ENCODE data around the gene SCAMP5.

SCAMP5 gene

GRCh38 chr15:74960995-74961588 lies 34.3 kb upstream of the SCAMP5 start:
- H3K27ac Mint-ChIP-seq = peak overlapping the region; percentile 75
- DNase-seq = no peak
- H3K27me3 Mint-ChIP-seq = peaks cover 33% of the 10 kb centered on the region
- no peaks in the 10 kb centered on the region for H3K9me3 Mint-ChIP-seq
- no peaks in the 10 kb centered on the region for H3K36me3 Mint-ChIP-seq (ENCODE audit: low read depth)
- peaks cover 43% of the 10 kb centered on the region for H3K4me1 Mint-ChIP-seq (ENCODE audit: low read depth)
- no peak overlapping the region for H3K4me3 Mint-ChIP-seq

GRCh38 chr15:74961616-74962015 lies 33.7 kb upstream of the SCAMP5 start:
- peaks cover 33% of the 10 kb centered on the region for H3K27me3 Mint-ChIP-seq
- H3K9me3 Mint-ChIP-seq = no peaks in the 10 kb centered on the region
- DNase-seq = no peak

GRCh38 chr15:74962219-74962618 lies 33.1 kb upstream of the SCAMP5 start:
- DNase-seq = no peak
- no peak overlapping the region for H3K4me3 Mint-ChIP-seq
- H3K27ac Mint-ChIP-seq = no peak overlapping the region
- H3K27me3 Mint-ChIP-seq = peaks cover 33% of the 10 kb centered on the region
- peaks cover 41% of the 10 kb centered on the region for H3K4me1 Mint-ChIP-seq (ENCODE audit: low read depth)
- no peaks in the 10 kb centered on the region for H3K9me3 Mint-ChIP-seq
- H3K36me3 Mint-ChIP-seq (ENCODE audit: low read depth) = no peaks in the 10 kb centered on the region

More at GRCh38 chr15:74961616-74962015, 33.7 kb upstream of the SCAMP5 start:
- H3K27ac Mint-ChIP-seq = peak overlapping the region; percentile 75
- no peak overlapping the region for H3K4me3 Mint-ChIP-seq
- H3K4me1 Mint-ChIP-seq (ENCODE audit: low read depth) = peaks cover 43% of the 10 kb centered on the region
- no peaks in the 10 kb centered on the region for H3K36me3 Mint-ChIP-seq (ENCODE audit: low read depth)

GRCh38 chr15:74962671-74963070 lies 32.7 kb upstream of the SCAMP5 start:
- H3K9me3 Mint-ChIP-seq = no peaks in the 10 kb centered on the region
- no peak for DNase-seq
- peaks cover 37% of the 10 kb centered on the region for H3K4me1 Mint-ChIP-seq (ENCODE audit: low read depth)
- no peaks in the 10 kb centered on the region for H3K36me3 Mint-ChIP-seq (ENCODE audit: low read depth)
- peaks cover 28% of the 10 kb centered on the region for H3K27me3 Mint-ChIP-seq
- H3K27ac Mint-ChIP-seq = no peak overlapping the region
- no peak overlapping the region for H3K4me3 Mint-ChIP-seq

- peaks cover 23% of the 10 kb centered on the region for H3K27me3 Mint-ChIP-seq
- no peak for DNase-seq
Measured at GRCh38 chr15:74963213-74963612, 32.1 kb upstream of the SCAMP5 start.

GRCh38 chr15:74964794-74965193 lies 30.6 kb upstream of the SCAMP5 start:
- no peak for DNase-seq
- Mint-ChIP-seq H3K27ac (no peak overlapping the region), H3K4me3 (no peak overlapping the region), H3K36me3 (ENCODE audit: low read depth) (no peaks in the 10 kb centered on the region), H3K9me3 (no peaks in the 10 kb centered on the region), H3K4me1 (ENCODE audit: low read depth) (peaks cover 20% of the 10 kb centered on the region), H3K27me3 (peaks cover 7% of the 10 kb centered on the region)

More at GRCh38 chr15:74963213-74963612, 32.1 kb upstream of the SCAMP5 start:
- Mint-ChIP-seq H3K36me3 (ENCODE audit: low read depth) (no peaks in the 10 kb centered on the region), H3K4me3 (no peak overlapping the region), H3K27ac (no peak overlapping the region), H3K4me1 (ENCODE audit: low read depth) (peaks cover 33% of the 10 kb centered on the region), H3K9me3 (no peaks in the 10 kb centered on the region)

GRCh38 chr15:74967670-74968069 lies 27.7 kb upstream of the SCAMP5 start:
- no peak overlapping the region for H3K4me3 Mint-ChIP-seq
- peaks cover 3% of the 10 kb centered on the region for H3K4me1 Mint-ChIP-seq (ENCODE audit: low read depth)
- H3K36me3 Mint-ChIP-seq (ENCODE audit: low read depth) = no peaks in the 10 kb centered on the region
- no peaks in the 10 kb centered on the region for H3K9me3 Mint-ChIP-seq
- H3K27ac Mint-ChIP-seq = no peak overlapping the region
- no peak for DNase-seq
- H3K27me3 Mint-ChIP-seq = peaks cover under 1% of the 10 kb centered on the region

GRCh38 chr15:74976159-74976558 lies 19.2 kb upstream of the SCAMP5 start:
- no peaks in the 10 kb centered on the region for H3K9me3 Mint-ChIP-seq
- peaks cover 19% of the 10 kb centered on the region for H3K27me3 Mint-ChIP-seq
- no peak overlapping the region for H3K4me3 Mint-ChIP-seq
- peaks cover 15% of the 10 kb centered on the region for H3K4me1 Mint-ChIP-seq (ENCODE audit: low read depth)
- H3K27ac Mint-ChIP-seq = no peak overlapping the region
- no peak for DNase-seq
- H3K36me3 Mint-ChIP-seq (ENCODE audit: low read depth) = no peaks in the 10 kb centered on the region

GRCh38 chr15:74977599-74977998 lies 17.8 kb upstream of the SCAMP5 start:
- H3K27ac Mint-ChIP-seq = peak overlapping the region; percentile 58
- DNase-seq = no peak
- H3K36me3 Mint-ChIP-seq (ENCODE audit: low read depth) = no peaks in the 10 kb centered on the region
- H3K9me3 Mint-ChIP-seq = no peaks in the 10 kb centered on the region
- no peak overlapping the region for H3K4me3 Mint-ChIP-seq
- peaks cover 19% of the 10 kb centered on the region for H3K4me1 Mint-ChIP-seq (ENCODE audit: low read depth)
- peaks cover 22% of the 10 kb centered on the region for H3K27me3 Mint-ChIP-seq

GRCh38 chr15:74978077-74978476 lies 17.3 kb upstream of the SCAMP5 start:
- Mint-ChIP-seq H3K4me3 (no peak overlapping the region), H3K36me3 (ENCODE audit: low read depth) (no peaks in the 10 kb centered on the region), H3K27ac (peak overlapping the region; percentile 58), H3K9me3 (no peaks in the 10 kb centered on the region), H3K27me3 (peaks cover 17% of the 10 kb centered on the region), H3K4me1 (ENCODE audit: low read depth) (peaks cover 21% of the 10 kb centered on the region)
- DNase-seq = no peak

- H3K36me3 Mint-ChIP-seq (ENCODE audit: low read depth) = no peaks in the 10 kb centered on the region
- peaks cover 16% of the 10 kb centered on the region for H3K27me3 Mint-ChIP-seq
Measured at GRCh38 chr15:74978503-74978902, 16.9 kb upstream of the SCAMP5 start.

GRCh38 chr15:74982183-74982582 lies 13.2 kb upstream of the SCAMP5 start:
- H3K4me3 Mint-ChIP-seq = no peak overlapping the region
- H3K4me1 Mint-ChIP-seq (ENCODE audit: low read depth) = peaks cover 36% of the 10 kb centered on the region
- peaks cover 23% of the 10 kb centered on the region for H3K27me3 Mint-ChIP-seq
- H3K9me3 Mint-ChIP-seq = no peaks in the 10 kb centered on the region
- no peak overlapping the region for H3K27ac Mint-ChIP-seq
- no peaks in the 10 kb centered on the region for H3K36me3 Mint-ChIP-seq (ENCODE audit: low read depth)
- DNase-seq = no peak

More at GRCh38 chr15:74978503-74978902, 16.9 kb upstream of the SCAMP5 start:
- peak; percentile 52 for DNase-seq
- Mint-ChIP-seq H3K27ac (no peak overlapping the region), H3K4me1 (ENCODE audit: low read depth) (peaks cover 25% of the 10 kb centered on the region), H3K9me3 (no peaks in the 10 kb centered on the region), H3K4me3 (no peak overlapping the region)

GRCh38 chr15:74983725-74984231 lies 11.6 kb upstream of the SCAMP5 start:
- peak overlapping the region; percentile 90 for H3K27ac Mint-ChIP-seq
- peak overlapping the region; percentile 11 for H3K4me3 Mint-ChIP-seq
- H3K36me3 Mint-ChIP-seq (ENCODE audit: low read depth) = no peaks in the 10 kb centered on the region
- H3K9me3 Mint-ChIP-seq = no peaks in the 10 kb centered on the region
- DNase-seq = peak; percentile 45
- H3K27me3 Mint-ChIP-seq = peaks cover 23% of the 10 kb centered on the region
- H3K4me1 Mint-ChIP-seq (ENCODE audit: low read depth) = peaks cover 23% of the 10 kb centered on the region

GRCh38 chr15:74988007-74988800 lies 7.2 kb upstream of the SCAMP5 start:
- no peak for DNase-seq
- no peaks in the 10 kb centered on the region for H3K9me3 Mint-ChIP-seq
- H3K4me1 Mint-ChIP-seq (ENCODE audit: low read depth) = peaks cover 19% of the 10 kb centered on the region
- H3K36me3 Mint-ChIP-seq (ENCODE audit: low read depth) = no peaks in the 10 kb centered on the region
- no peak overlapping the region for H3K4me3 Mint-ChIP-seq
- no peak overlapping the region for H3K27ac Mint-ChIP-seq
- H3K27me3 Mint-ChIP-seq = peaks cover 17% of the 10 kb centered on the region

GRCh38 chr15:74989527-74989926 lies 5.8 kb upstream of the SCAMP5 start:
- no peaks in the 10 kb centered on the region for H3K36me3 Mint-ChIP-seq (ENCODE audit: low read depth)
- no peaks in the 10 kb centered on the region for H3K9me3 Mint-ChIP-seq
- no peak overlapping the region for H3K27ac Mint-ChIP-seq
- peaks cover 17% of the 10 kb centered on the region for H3K27me3 Mint-ChIP-seq
- DNase-seq = no peak
- no peak overlapping the region for H3K4me3 Mint-ChIP-seq
- H3K4me1 Mint-ChIP-seq (ENCODE audit: low read depth) = peaks cover 7% of the 10 kb centered on the region

Measured in activated T-cell treated with anti-CD3 and anti-CD28 coated beads, Interleukin-2, amount 50 U/mL, for 24 hours (primary cell).